NCI-H1048 (cell line): ENCODE measurements around the gene CDC25A.
A peak's percentile ranks its signal among the peaks of the same experiment; 100 is the strongest.

ENCODE experiments used
- DNase-seq: peaks from one replicate; lab custom pipeline; 2025; lab: John Stamatoyannopoulos, UW

Gene CDC25A

DNA sequence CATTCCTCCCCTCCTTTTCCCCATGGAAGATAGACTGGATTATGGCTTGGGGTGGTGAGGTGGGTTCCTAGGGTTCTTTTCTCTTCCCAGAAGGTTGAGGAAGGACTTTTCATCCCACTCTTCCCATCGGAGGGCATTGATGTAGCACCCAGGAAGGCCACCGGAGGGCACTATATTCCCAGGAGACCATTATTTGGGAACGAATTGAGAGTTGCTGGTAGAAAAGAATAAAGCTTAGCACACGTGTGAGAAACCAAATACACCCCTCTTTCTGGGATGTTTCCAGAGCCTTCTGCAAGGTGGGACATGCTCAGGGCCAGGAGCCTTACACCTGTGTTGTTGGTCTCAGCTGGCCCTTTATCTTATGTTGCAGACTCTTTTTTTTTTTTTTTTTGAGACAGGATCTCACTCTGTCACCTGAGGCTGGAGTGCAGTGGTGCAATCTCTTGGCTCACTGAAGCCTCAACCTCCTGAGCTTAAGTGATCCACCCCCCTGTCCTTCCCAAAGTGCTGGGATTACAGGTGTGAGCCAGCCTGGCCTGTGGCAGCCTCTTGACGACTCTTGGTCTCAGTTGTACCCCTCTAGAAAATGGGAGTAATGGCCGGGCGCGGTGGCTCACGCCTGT is 6.3 kb upstream of the CDC25A start:
- peak; percentile 49 for DNase-seq

- DNase-seq = no peak
Measured at GRCh38 chr3:48190911-48191310, 2.7 kb upstream of the CDC25A start.

- DNase-seq = no peak
Measured at GRCh38 chr3:48189321-48189720, 1.1 kb upstream of the CDC25A start.

DNA sequence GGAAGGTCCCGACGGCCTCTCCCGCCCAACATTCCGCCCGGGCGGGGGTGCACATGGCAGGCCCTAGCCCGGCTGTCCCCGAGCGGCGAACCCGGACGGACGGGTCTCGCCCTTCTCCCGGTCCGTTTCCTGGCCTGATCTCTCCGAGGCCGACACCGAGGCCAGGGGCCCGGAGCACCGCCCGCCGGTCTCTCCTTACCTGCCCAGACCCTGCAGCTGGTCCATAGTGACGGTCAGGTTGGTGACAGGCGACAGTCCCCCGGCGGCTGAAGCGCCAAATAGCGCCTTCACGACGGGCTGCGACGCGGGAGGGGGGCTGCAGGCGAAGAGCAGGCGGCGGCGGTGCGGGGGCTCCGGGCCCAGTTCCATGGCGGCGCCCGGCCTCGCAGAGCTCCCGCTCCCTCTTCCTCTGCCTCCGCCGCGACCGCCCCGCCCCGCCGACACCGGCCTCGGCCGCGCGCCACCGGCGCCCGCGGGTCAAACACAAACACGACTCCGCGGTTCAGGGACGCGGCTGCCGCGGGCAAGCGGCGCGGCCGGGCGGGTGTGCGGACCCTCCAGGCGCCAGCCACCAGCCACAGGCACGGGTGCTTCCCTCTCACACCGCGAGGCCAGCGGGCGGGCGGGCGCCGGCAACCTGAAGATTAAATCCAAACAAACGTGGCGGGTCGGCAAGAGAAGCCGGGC is 495 bp downstream of the CDC25A start:
- DNase-seq = no peak

GRCh38 chr3:48187301-48187578 is 977 bp downstream of the CDC25A start:
- no peak for DNase-seq

DNA sequence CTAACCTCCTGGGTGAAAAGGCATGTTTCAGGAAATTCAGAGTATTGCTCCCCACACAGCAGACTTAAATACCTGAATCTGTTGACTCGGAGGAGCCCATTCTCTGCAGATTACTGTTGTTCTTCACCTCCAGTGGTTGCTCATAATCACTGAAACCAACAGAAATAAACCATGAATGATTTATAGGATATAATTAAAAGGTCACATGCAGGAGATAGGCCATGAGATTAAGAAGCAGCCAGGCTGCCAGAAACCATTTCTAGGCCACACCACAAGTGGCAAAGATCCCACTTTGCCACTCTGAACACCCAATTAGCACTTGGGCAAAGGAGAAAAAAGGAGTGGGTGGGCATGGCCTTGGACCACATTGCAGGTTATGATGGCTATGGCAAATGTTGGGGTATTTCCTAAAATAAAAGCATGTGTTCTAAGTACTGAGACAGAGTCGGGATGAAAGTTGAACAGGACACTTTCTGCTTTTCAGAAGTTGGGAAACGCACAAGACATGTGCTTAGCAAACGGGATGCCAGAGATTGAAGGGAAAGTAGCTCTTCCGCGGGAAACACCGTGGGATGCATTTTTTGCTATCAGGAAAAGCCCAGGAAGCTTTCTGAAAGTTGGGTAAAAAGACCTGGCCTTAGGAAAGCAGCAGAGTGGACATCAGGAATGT is 1.5 kb downstream of the CDC25A start:
- DNase-seq = no peak

DNA sequence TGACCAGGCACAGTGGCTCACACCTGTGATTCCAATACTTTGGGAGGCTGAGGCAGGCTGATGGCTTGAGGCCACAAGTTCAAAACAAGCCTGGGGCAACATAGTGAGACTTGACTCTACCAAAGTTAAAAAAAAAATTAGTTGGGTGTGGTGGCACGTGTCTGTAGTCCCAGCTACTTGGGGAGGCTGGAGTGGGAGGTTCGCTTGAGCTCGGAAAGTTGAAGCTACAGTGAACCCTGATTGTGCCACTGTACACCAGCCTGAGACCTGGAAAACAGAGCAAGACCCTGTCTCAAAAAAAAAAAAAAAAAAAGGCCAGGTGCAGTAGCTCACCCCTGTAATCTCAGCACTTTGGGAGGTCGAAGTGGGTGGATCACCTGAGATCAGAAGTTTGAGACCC is 3.1 kb downstream of the CDC25A start:
- no peak for DNase-seq

GRCh38 chr3:48184299-48184698 is 3.9 kb downstream of the CDC25A start:
- DNase-seq = no peak

GRCh38 chr3:48180531-48181253 is 7.5 kb downstream of the CDC25A start:
- DNase-seq = no peak

DNA sequence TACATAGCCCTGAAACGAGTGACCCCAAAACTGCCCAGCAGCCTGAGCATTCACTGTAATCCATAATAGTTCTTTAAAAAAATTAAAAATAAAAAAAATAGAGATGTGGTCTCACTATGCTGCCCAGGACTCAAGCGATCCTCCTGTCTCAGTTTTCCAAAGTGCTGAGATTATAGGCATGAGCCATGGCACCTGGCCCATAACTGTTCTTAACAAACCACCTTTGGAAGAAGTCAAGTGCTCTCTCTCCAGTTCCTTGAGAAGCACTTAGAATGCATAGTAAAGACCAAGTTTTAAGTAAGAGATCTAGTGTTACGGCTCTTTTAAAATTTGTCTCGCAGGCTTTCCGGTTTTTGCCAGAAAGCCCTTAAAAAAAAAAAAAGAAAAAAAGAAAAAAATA is 8.2 kb downstream of the CDC25A start:
- no peak for DNase-seq

GRCh38 chr3:48178072-48178471 is 10.1 kb downstream of the CDC25A start:
- no peak for DNase-seq

- peak; percentile 11 for DNase-seq
Measured at GRCh38 chr3:48157950-48158376, 30.3 kb downstream of the CDC25A start.

DNA sequence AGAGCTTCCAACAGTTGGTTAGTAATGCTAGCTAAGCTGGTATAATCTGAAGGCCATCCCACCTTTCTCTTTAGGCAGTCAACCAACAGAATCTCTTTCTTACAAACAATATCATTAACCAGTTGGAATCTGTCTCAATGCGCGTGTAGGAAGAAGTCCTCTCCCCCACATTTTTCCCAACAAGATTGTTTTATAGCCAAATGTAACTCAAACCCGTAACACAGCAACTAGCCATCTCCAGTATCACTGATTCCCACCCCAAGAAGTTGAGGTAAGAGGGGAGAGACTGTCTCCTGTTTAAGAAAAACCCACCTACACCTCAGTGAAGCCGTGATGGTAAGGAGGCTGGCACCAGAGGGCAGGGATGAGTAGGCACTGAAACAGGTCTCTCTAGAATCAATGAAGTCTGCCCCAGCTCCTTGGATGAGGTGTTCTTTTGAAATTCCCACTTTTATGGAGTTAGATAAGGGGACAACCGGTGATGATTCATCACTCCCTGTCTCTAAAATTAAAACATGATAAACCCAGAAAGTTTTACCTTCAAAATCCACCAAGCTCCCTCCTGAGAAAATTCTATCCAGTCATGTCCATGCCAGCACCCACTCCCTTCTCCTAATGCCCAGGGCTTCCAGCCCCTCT is 30.9 kb downstream of the CDC25A start:
- no peak for DNase-seq

DNA sequence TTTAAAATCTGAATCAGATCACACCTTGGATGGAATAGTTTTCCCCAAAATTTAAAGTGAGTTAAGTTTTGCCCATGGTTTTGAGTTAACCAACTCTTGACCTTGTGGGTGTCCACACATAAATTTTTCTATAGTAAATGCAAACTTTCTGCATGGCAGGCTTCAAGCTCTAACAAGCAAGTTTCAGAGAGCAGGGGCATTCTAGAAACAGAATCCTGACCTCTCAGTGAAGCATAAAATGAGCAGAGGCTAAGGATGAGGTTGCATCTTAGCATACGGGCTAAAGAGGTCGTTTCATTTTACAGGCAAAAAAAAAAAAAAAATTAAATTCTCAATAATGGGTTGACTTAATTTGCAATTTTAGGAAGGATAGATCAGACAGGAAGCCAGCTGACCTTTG is 32.1 kb downstream of the CDC25A start:
- no peak for DNase-seq

- DNase-seq = no peak
Measured at GRCh38 chr3:48155122-48155521, 33.1 kb downstream of the CDC25A start.

- no peak for DNase-seq
Measured at GRCh38 chr3:48151807-48152427, 36.3 kb downstream of the CDC25A start.

DNA sequence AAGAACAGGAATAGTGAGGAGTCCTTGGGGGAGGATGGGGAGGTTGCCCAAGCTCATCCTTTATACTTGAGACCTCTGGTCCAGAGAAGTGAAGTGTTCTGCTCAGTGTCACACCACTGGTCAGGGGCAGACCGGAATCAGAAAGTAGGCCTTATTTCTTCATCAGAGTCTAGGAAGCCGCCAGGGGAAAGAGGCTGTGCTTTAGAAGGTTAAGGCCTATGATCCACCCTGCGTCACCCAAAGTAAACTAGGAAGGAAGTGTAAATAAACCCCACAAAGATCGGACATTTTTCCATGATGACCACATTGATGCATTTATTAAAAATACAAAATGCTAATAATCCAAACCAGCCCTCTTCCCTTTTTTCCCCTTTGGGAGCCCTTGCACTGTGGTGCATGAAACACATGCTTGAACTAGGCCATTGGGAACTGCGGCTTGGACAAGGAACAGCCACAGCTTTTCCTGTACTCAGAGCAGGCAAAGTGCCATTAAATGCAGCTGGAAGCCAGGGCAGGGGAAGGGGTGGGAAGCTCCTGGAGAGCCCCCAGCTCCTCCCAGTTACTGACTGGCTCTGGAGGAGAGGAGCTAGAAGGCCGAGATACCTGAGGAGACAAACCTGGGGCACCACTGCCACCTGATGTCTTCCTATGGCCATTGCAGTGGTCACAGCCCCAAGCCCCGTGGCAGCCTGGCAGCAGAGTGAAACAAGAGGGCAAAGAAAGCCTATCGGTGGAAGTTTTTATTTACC is 37.0 kb downstream of the CDC25A start:
- peak; percentile 42 for DNase-seq

GRCh38 chr3:48143992-48144391 is 44.2 kb downstream of the CDC25A start:
- DNase-seq = no peak

GRCh38 chr3:48143567-48143966 is 44.6 kb downstream of the CDC25A start:
- DNase-seq = no peak

DNA sequence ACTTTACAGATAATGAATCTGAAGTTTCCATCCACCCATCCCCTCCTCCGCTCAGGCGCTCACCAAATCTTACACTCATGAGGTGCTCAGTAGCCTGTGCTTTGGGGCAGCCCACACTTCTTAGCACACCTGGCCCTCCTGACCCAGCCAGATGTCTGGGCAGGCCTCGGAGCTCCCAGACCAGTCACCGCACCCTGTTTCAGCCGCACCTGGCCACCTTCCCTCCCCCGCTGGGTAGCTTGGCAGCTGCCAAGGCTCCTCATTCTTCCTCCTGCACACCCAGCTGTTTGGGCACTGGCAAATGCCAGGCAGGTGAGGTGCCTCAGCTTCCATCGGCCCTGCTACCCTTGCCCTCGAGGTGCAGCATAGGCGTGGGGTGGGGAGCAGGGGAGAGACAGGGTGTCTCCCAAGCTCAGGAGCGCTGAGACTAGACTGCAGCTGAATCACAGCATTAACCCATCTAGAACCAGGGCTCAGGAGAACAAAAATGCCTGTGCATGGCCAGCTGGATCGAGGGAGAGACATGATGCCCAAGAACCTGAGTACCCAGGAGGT is 45.8 kb downstream of the CDC25A start:
- DNase-seq = no peak

- no peak for DNase-seq
Measured at GRCh38 chr3:48141604-48142137, 46.5 kb downstream of the CDC25A start.
